HepG2 (cell line): ENCODE results near the gene SAMD15. TPM values are rescaled to one million over a fixed set of nuclear protein-coding genes. Genes with fewer than 3 reads are reported as not detected.

ENCODE experiments used
- ATAC-seq: fragments of 200-7000 bp; cut with Tn5 transposase; 3 replicates; pipeline ENCODE4 v1.9.1; 2020; ENCODE audit warnings: mild to moderate bottlenecking, moderate library complexity
- BruUV-seq: library from RNA; stranded (reverse); fragments of 400-500 nt; replicated peaks from 2 replicates; lab custom pipeline; 2021; lab: Mats Ljungman, UMichigan
- CTCF ChIA-PET: fragments of 300-600 bp; formaldehyde crosslinking; extraction: SDS; loops from one replicate; lab custom pipeline; 2021; ENCODE audit warnings: low total read pairs, inconsistent platforms, low intra/inter-chr PET ratio; lab: Yijun Ruan, JAX
- POLR2A ChIA-PET: fragments of 350-600 bp; sonication (Branson Sonifier 250); formaldehyde crosslinking; loops from one replicate; lab custom pipeline; 2020; ENCODE audit warnings: antibody characterized with exemption, inconsistent platforms; lab: Yijun Ruan, JAX
- DNase-seq: peaks from one replicate; pipeline ENCODE4 v3.0.0-alpha.2; 2015; ENCODE audit warnings: low spot score
- FAIRE-seq: peaks from 3 replicates; lab custom pipeline; 2011; peaks lifted over from hg19 to GRCh38; lab: Jason Lieb, UNC
- H2AFZ ChIP-seq: one replicate; pipeline ENCODE4 v1.6.1; 2011; ENCODE audit warnings: low read length, inconsistent platforms
- H3K27ac ChIP-seq: fragments of 300-600 bp; 3 replicates; pipeline ENCODE4 v1.8.0; 2011; ENCODE audit warnings: mixed run types, mild to moderate bottlenecking, mixed read lengths, low read length, inconsistent platforms; ENCODE audit not compliant: insufficient read depth; ENCODE audit errors: extremely low read length
- H3K27me3 ChIP-seq, 2 experiments: fragments of 200-600 bp in 1 of 2; 2 replicates in 1 of 2; 3 replicates in 1 of 2; pipeline versions ENCODE4 v1.6.0 to v1.8.0; 2011; ENCODE audit warnings: low read length in 2 of 2, mild to moderate bottlenecking in 2 of 2, moderate library complexity in 2 of 2, inconsistent platforms in 1 of 2; ENCODE audit not compliant: insufficient read depth in 2 of 2, control insufficient read depth in 1 of 2
- H3K36me3 ChIP-seq, 2 experiments: fragments of 200-600 bp in 1 of 2; replicated peaks in 1 of 2; 2 replicates in 1 of 2; 3 replicates in 1 of 2; pipeline versions ENCODE4 v1.5.1 to v1.8.0; 2011; ENCODE audit warnings: low read length in 2 of 2, inconsistent platforms in 1 of 2; ENCODE audit not compliant: insufficient read depth in 2 of 2, control insufficient read depth in 1 of 2
- H3K4me1 ChIP-seq: 2 replicates; pipeline ENCODE4 v1.5.1; 2012; ENCODE audit warnings: low read length, inconsistent platforms; ENCODE audit not compliant: insufficient read depth
- H3K4me2 ChIP-seq: 2 replicates; pipeline ENCODE4 v1.6.0; 2011; ENCODE audit warnings: low read depth, low read length, inconsistent platforms
- H3K4me3 ChIP-seq, 3 experiments: fragments of 200-600 bp in 1 of 3; sonication (generic), shearing (Covaris generic) in 1 of 3; replicated peaks in 1 of 3; 2 replicates each; pipeline ENCODE4 v1.5.1; 2011 to 2016; ENCODE audit warnings: low read length in 3 of 3, inconsistent platforms in 2 of 3, low read depth in 2 of 3, mild to moderate bottlenecking in 2 of 3, control low read depth in 1 of 3, mixed read lengths in 1 of 3; ENCODE audit not compliant: insufficient read depth in 1 of 3
- H3K79me2 ChIP-seq: one replicate; pipeline ENCODE4 v1.6.1; 2011; ENCODE audit warnings: low read length, inconsistent platforms; ENCODE audit not compliant: insufficient read depth
- H3K9ac ChIP-seq: 2 replicates; pipeline ENCODE4 v1.6.0; 2011; ENCODE audit warnings: mild to moderate bottlenecking, low read depth, low read length, inconsistent platforms; ENCODE audit not compliant: insufficient read depth
- H3K9me3 ChIP-seq: 2 replicates; pipeline ENCODE4 v1.5.1; 2012; ENCODE audit warnings: mild to moderate bottlenecking, low read length
- H4K20me1 ChIP-seq: 2 replicates; pipeline ENCODE4 v1.6.0; 2011; ENCODE audit warnings: inconsistent platforms, mild to moderate bottlenecking, low read length, moderate library complexity; ENCODE audit not compliant: insufficient read depth
- FOSL2 ChIP-seq: sonication (generic); formaldehyde crosslinking; IDR thresholded peaks from 2 replicates; pipeline ENCODE4 v1.4.0; 2020; ENCODE audit warnings: missing genetic modification reagents
- GLMP ChIP-seq: sonication (generic); formaldehyde crosslinking; IDR thresholded peaks from 2 replicates; pipeline ENCODE4 v1.9.0; 2021; ENCODE audit warnings: missing genetic modification reagents, mild to moderate bottlenecking, borderline replicate concordance
- MNT ChIP-seq: fragments of 450-650 bp; IDR thresholded peaks from 2 replicates; pipeline ENCODE4 v1.6.1; 2016
- YEATS2 ChIP-seq: sonication (generic); formaldehyde crosslinking; IDR thresholded peaks from 2 replicates; pipeline ENCODE4 v1.4.0; 2020; ENCODE audit warnings: missing genetic modification reagents, borderline replicate concordance
- WGBS: methylation state at CpG from one replicate; pipeline ENCODE4 v1.1.6; 2017; ENCODE audit warnings: low lambda C conversion rate; 5-methylcytosine and 5-hydroxymethylcytosine counted together
- in situ Hi-C: cut with HindIII; loops from 2 replicates; pipeline ENCODE4 v1.10.0; 2017; ENCODE audit warnings: low pct_unique_long_range_greater_than_20kb; ENCODE audit not compliant: extremely low pct_ligation_motif_present
- intact Hi-C: fragments of 100-400 bp; cut with micrococcal nuclease; formaldehyde crosslinking; loops from one replicate; pipeline ENCODE4 v1.10.0; 2022; ENCODE audit not compliant: unreplicated experiment
- polyA plus RNA-seq, 8 experiments: library from polyadenylated mRNA; depleted of rRNA in 3 of 8; stranded (reverse) in 7 of 8; unstranded in 1 of 8; fragments of >200 nt; fragmentation: Illumina TruSeq in 4 of 8; extraction: Trizol in 4 of 8; gene quantifications; 2 replicates each; pipeline versions ENCODE4 v1.2.1 to v1.2.3, GENCODE V29; 2011 to 2016; ENCODE audit warnings: low read depth in 4 of 8, missing spikeins in 1 of 8, mixed read lengths in 1 of 8; ENCODE audit not compliant: insufficient read depth in 1 of 8
- total RNA-seq, 5 experiments: library from RNA; depleted of rRNA; stranded (reverse); fragments of >200 nt; fragmentation: Illumina TruSeq; extraction: Trizol; gene quantifications; 2 replicates each; pipeline ENCODE4 v1.2.3, GENCODE V29; 2016; ENCODE audit warnings: low read depth in 1 of 5

The SAMD15 gene
- total and polyA plus RNA-seq, 2 of the 13 experiments (the other 11 are each of a cell fraction or from before 2014, with no cell fraction given): 0.09 to 1.3 TPM

- Histone ChIP-seq H4K20me1 (no peaks in the 10 kb centered on the region), H3K27ac (no peak overlapping the region), H2AFZ (no peak overlapping the region), H3K4me3 (no peak overlapping the region), H3K9ac (no peak overlapping the region), H3K4me2 (no peak overlapping the region), H3K9me3 (peaks cover 6% of the 10 kb centered on the region; the same call in 1 of the 2 replicates), H3K4me1 (no peaks in the 10 kb centered on the region), H3K36me3 (no peaks in the 10 kb centered on the region), H3K79me2 (no peaks in the 10 kb centered on the region), H3K27me3 (no peaks in the 10 kb centered on the region)
- TF ChIP-seq GLMP (CRISPR knock-in tag): no peak
- no peak for TF ChIP-seq MNT
- no peak for TF ChIP-seq YEATS2 (CRISPR knock-in tag)
- no peak for ATAC-seq
- POLR2A ChIA-PET: no interaction called here
- in situ Hi-C loops (no loop called here), intact Hi-C loops (no loop called here)
- CTCF ChIA-PET: no interaction called here
- FAIRE-seq: no peak
- 58% methylated on average over 6 of the region's 6 CpGs for whole genome bisulfite sequencing
- no peak for DNase-seq
- BruUV-seq: no TSS peak
Measured at GRCh38 chr14:77400216-77400615, 23.0 kb downstream of the SAMD15 start.

GRCh38 chr14:77403768-77404167, 26.6 kb downstream of the SAMD15 start:
- TF ChIP-seq FOSL2: no peak
- H3K27me3 ChIP-seq: no peaks in the 10 kb centered on the region
- H3K79me2 ChIP-seq: no peaks in the 10 kb centered on the region
- H3K4me2 ChIP-seq: no peak overlapping the region
- H4K20me1 ChIP-seq: no peaks in the 10 kb centered on the region
- no peak overlapping the region for H3K27ac ChIP-seq
- ATAC-seq (no peak), DNase-seq (no peak), FAIRE-seq (no peak)
- in situ Hi-C loops: no loop called here
- H2AFZ ChIP-seq: no peak overlapping the region
- H3K9ac ChIP-seq: no peak overlapping the region
- 79% methylated on average over 3 of the region's 3 CpGs for WGBS
- CTCF ChIA-PET: no interaction called here
- peaks cover 6% of the 10 kb centered on the region for H3K4me1 ChIP-seq
- H3K4me3 ChIP-seq: no peak overlapping the region
- intact Hi-C loops: no loop called here
- no peaks in the 10 kb centered on the region for H3K9me3 ChIP-seq
- no peaks in the 10 kb centered on the region for H3K36me3 ChIP-seq
- POLR2A ChIA-PET: no interaction called here
- BruUV-seq: no TSS peak
